HCT116 (cell line): ENCODE results near the gene CPT2. TPM values are rescaled to one million over a fixed set of nuclear protein-coding genes. Genes with fewer than 3 reads are reported as not detected.
A peak's percentile ranks its signal among the peaks of the same experiment; 100 is the strongest.

Experiments
- ATAC-seq: fragments of 200-7000 bp; cut with Tn5 transposase; 2 replicates; pipeline ENCODE4 v1.9.1; 2020; ENCODE audit warnings: mild to moderate bottlenecking, moderate library complexity
- BruUV-seq: library from RNA; stranded (reverse); fragments of 400-500 nt; replicated peaks from 2 replicates; lab custom pipeline; 2021; lab: Mats Ljungman, UMichigan
- CTCF ChIA-PET: fragments of 300-600 bp; sonication (Branson Sonifier 250); formaldehyde crosslinking; loops from one replicate; lab custom pipeline; 2021; ENCODE audit warnings: antibody characterized with exemption; lab: Charles Lee
- POLR2A ChIA-PET: fragments of 300-600, 350-600 bp; sonication (Branson Sonifier 250); formaldehyde crosslinking; loops from one replicate; lab custom pipeline; 2021; ENCODE audit warnings: antibody characterized with exemption; lab: Charles Lee
- RAD21 ChIA-PET, 2 experiments: fragments of 300-600 bp; sonication (Branson Sonifier 250); formaldehyde crosslinking; loops; one replicate each; lab custom pipeline; 2023; ENCODE audit warnings: low total read pairs in 2 of 2; ENCODE audit not compliant: uncharacterized antibody in 2 of 2, unreplicated experiment in 2 of 2, low non-redundant PET in 1 of 2; lab: Charles Lee
- DNase-seq: peaks from one replicate; pipeline ENCODE4 v3.0.0-alpha.2; 2010; ENCODE audit warnings: low read depth, low spot score
- H2AFZ ChIP-seq: fragments of 200-600 bp; shearing (Covaris generic), sonication (generic); 2 replicates; pipeline ENCODE4 v1.6.1; 2017; ENCODE audit warnings: low read depth, mixed run types, mixed read lengths, antibody characterized with exemption, low read length; ENCODE audit not compliant: poor library complexity, severe bottlenecking
- H3K27ac ChIP-seq: 2 replicates; pipeline ENCODE4 v1.5.1; 2012; ENCODE audit warnings: low read depth, low read length
- H3K27me3 ChIP-seq: fragments of 200-600 bp; sonication (generic); 2 replicates; pipeline ENCODE4 v1.6.1; 2016; ENCODE audit warnings: mixed run types, low read length, mixed read lengths; ENCODE audit not compliant: insufficient read depth
- H3K36me3 ChIP-seq, 2 experiments: fragments of 200-500 bp in 1 of 2; fragments of 200-600 bp in 1 of 2; sonication (Bioruptor generic) in 1 of 2; sonication (generic) in 1 of 2; 2 replicates each; pipeline versions ENCODE4 v1.5.1 to v1.6.1; 2014 to 2016; ENCODE audit warnings: low read length in 2 of 2, inconsistent platforms in 1 of 2, mixed read lengths in 1 of 2, mixed run types in 1 of 2; ENCODE audit not compliant: insufficient read depth in 2 of 2, control insufficient read depth in 1 of 2
- H3K4me1 ChIP-seq, 2 experiments: fragments of 200-600 bp in 1 of 2; sonication (generic) in 1 of 2; 2 replicates each; pipeline versions ENCODE4 v1.5.1 to v1.6.1; 2012 to 2017; ENCODE audit warnings: low read length in 2 of 2, inconsistent platforms in 1 of 2, mild to moderate bottlenecking in 1 of 2, mixed read lengths in 1 of 2, mixed run types in 1 of 2, moderate library complexity in 1 of 2; ENCODE audit not compliant: insufficient read depth in 2 of 2, control insufficient read depth in 1 of 2
- H3K4me2 ChIP-seq: fragments of 200-600 bp; sonication (generic); 2 replicates; pipeline ENCODE4 v1.6.1; 2017; ENCODE audit warnings: mixed run types, low read length, mixed read lengths
- H3K4me3 ChIP-seq, 2 experiments: fragments of 200-600 bp in 1 of 2; sonication (generic) in 1 of 2; replicated peaks in 1 of 2; 2 replicates each; pipeline ENCODE4 v1.5.1; 2011 to 2016; ENCODE audit warnings: low read length in 2 of 2, control low read depth in 1 of 2, low read depth in 1 of 2, mild to moderate bottlenecking in 1 of 2, mixed read lengths in 1 of 2, mixed run types in 1 of 2
- H3K79me2 ChIP-seq: fragments of 200-600 bp; sonication (generic); 2 replicates; pipeline ENCODE4 v1.6.1; 2017; ENCODE audit warnings: mild to moderate bottlenecking, mixed run types, low read length, moderate library complexity, mixed read lengths; ENCODE audit not compliant: insufficient read depth
- H3K9ac ChIP-seq: fragments of 200-600 bp; sonication (generic); 2 replicates; pipeline ENCODE4 v1.6.1; 2016; ENCODE audit warnings: low read length, mixed read lengths
- H3K9me2 ChIP-seq: fragments of 200-600 bp; sonication (generic), shearing (Covaris generic); 2 replicates; pipeline ENCODE4 v1.6.1; 2017; ENCODE audit warnings: mixed run types, mild to moderate bottlenecking, moderate library complexity; ENCODE audit not compliant: insufficient read depth
- H3K9me3 ChIP-seq, 2 experiments: fragments of 200-500 bp in 1 of 2; fragments of 200-600 bp in 1 of 2; sonication (Bioruptor generic) in 1 of 2; sonication (generic) in 1 of 2; 2 replicates each; pipeline ENCODE4 v1.6.1; 2014 to 2017; ENCODE audit warnings: low read length in 2 of 2, mixed read lengths in 2 of 2, inconsistent platforms in 1 of 2, low read depth in 1 of 2, mild to moderate bottlenecking in 1 of 2, mixed run types in 1 of 2, moderate library complexity in 1 of 2; ENCODE audit not compliant: control insufficient read depth in 1 of 2, insufficient read depth in 1 of 2
- H4K20me1 ChIP-seq: fragments of 200-600 bp; sonication (generic), shearing (Covaris generic); 2 replicates; pipeline ENCODE4 v1.6.1; 2017; ENCODE audit warnings: mixed run types, mild to moderate bottlenecking, moderate library complexity; ENCODE audit not compliant: insufficient read depth
- ATF3 ChIP-seq: IDR thresholded peaks from 2 replicates; pipeline ENCODE4 v1.6.1; 2012
- CBX3 ChIP-seq: IDR thresholded peaks from 2 replicates; pipeline ENCODE4 v1.6.1; 2012; ENCODE audit warnings: low read depth
- CEBPB ChIP-seq: IDR thresholded peaks from 2 replicates; pipeline ENCODE4 v1.6.1; 2012; ENCODE audit warnings: low read depth
- CTCF ChIP-seq, 3 experiments: fragments of 200-600 bp in 1 of 3; sonication (generic) in 1 of 3; IDR thresholded peaks in 2 of 3; conservative IDR thresholded peaks in 1 of 3; 2 replicates each; pipeline ENCODE4 v1.5.1; 2012 to 2017; ENCODE audit warnings: low read depth in 2 of 3, low read length in 2 of 3, antibody characterized with exemption in 1 of 3, borderline replicate concordance in 1 of 3, control low read depth in 1 of 3, mild to moderate bottlenecking in 1 of 3, mixed read lengths in 1 of 3, mixed run types in 1 of 3, moderate library complexity in 1 of 3; ENCODE audit not compliant: insufficient read depth in 1 of 3
- ELF1 ChIP-seq: IDR thresholded peaks from 2 replicates; pipeline ENCODE4 v1.6.1; 2012; ENCODE audit warnings: low read depth, borderline replicate concordance
- EZH2 ChIP-seq: fragments of 200-600 bp; sonication (generic); IDR thresholded peaks from 2 replicates; pipeline ENCODE4 v1.6.1; 2017; ENCODE audit warnings: antibody characterized with exemption, mixed run types
- EZH2phosphoT487 ChIP-seq: fragments of 200-600 bp; IDR thresholded peaks from 2 replicates; pipeline ENCODE4 v1.6.1; 2018; ENCODE audit warnings: antibody characterized with exemption, borderline replicate concordance
- FOSL1 ChIP-seq: IDR thresholded peaks from 2 replicates; pipeline ENCODE4 v1.6.1; 2012; ENCODE audit warnings: low read depth
- POLR2A ChIP-seq: IDR thresholded peaks from 2 replicates; pipeline ENCODE4 v1.7.0; 2011; ENCODE audit warnings: borderline replicate concordance; ENCODE audit not compliant: insufficient read depth, insufficient read length; ENCODE audit errors: extremely low read depth
- REST ChIP-seq: IDR thresholded peaks from 2 replicates; pipeline ENCODE4 v1.6.1; 2012; ENCODE audit warnings: low read depth
- SIN3A ChIP-seq: IDR thresholded peaks from 2 replicates; pipeline ENCODE4 v1.6.1; 2012; ENCODE audit warnings: low read depth
- SRF ChIP-seq: IDR thresholded peaks from 2 replicates; pipeline ENCODE4 v1.6.1; 2012; ENCODE audit warnings: low read depth
- TCF7L2 ChIP-seq: IDR thresholded peaks from 2 replicates; pipeline ENCODE4 v1.7.0; 2011; ENCODE audit warnings: borderline replicate concordance, inconsistent platforms; ENCODE audit not compliant: insufficient read depth, insufficient read length; ENCODE audit errors: extremely low read depth
- YY1 ChIP-seq: IDR thresholded peaks from 2 replicates; pipeline ENCODE4 v1.6.1; 2011; ENCODE audit warnings: low read length, low read depth, moderate library complexity, mild to moderate bottlenecking; ENCODE audit not compliant: insufficient replicate concordance; ENCODE audit errors: extremely low read depth
- ZBTB33 ChIP-seq: IDR thresholded peaks from 2 replicates; pipeline ENCODE4 v1.6.1; 2011; ENCODE audit warnings: mild to moderate bottlenecking, low read length, moderate library complexity; ENCODE audit not compliant: insufficient replicate concordance; ENCODE audit errors: extremely low read depth
- ZFX ChIP-seq: fragments of 450-650 bp; IDR thresholded peaks from 2 replicates; pipeline ENCODE4 v1.6.1; 2017
- ZNF274 ChIP-seq: fragments of 200-500 bp; sonication (Bioruptor generic); IDR thresholded peaks from 2 replicates; pipeline ENCODE4 v1.6.1; 2014; ENCODE audit warnings: mild to moderate bottlenecking, low read depth, low read length, inconsistent platforms
- intact Hi-C: fragments of 100-400 bp; cut with micrococcal nuclease; formaldehyde crosslinking; loops from 2 replicates; pipeline ENCODE4 v1.10.0; 2022
- total RNA-seq: library from RNA; stranded (reverse); gene quantifications from one replicate; pipeline ENCODE4 v1.2.1, GENCODE V29; 2021; ENCODE audit not compliant: unreplicated experiment

The CPT2 gene
- total RNA-seq, 1 experiment from 2014 or later = 18.1 TPM

GRCh38 chr1:53238197-53239155 is 41.9 kb downstream of the CPT2 start, which contains the start of gene MAGOH:
MAGOH (minus strand) TSS chr1:53238518; CDS start chr1:53238448, 70 bp downstream.
- TSS peak; percentile 96 for BruUV-seq
- H4K20me1 ChIP-seq = no peaks in the 10 kb centered on the region
- no peaks in the 10 kb centered on the region for H3K9me2 ChIP-seq
- no peak within 1 kb of the TSS for H2AFZ ChIP-seq
- H3K27me3 ChIP-seq = no peaks in the 10 kb centered on the region
- H3K27ac ChIP-seq = peak within 1 kb of the TSS; percentile 57
- peaks cover 42% of the 10 kb centered on the region for H3K79me2 ChIP-seq
- DNase-seq (peak; percentile 89), ATAC-seq (peak; percentile 97)
- H3K4me1 ChIP-seq = peaks cover 8 to 20% of the 10 kb centered on the region in 2 experiments; a peak in 2 of 4 replicates
- intact Hi-C loops = no loop called here
- H3K4me3 ChIP-seq = peak within 1 kb of the TSS; percentile 88 to 98
- no peaks in the 10 kb centered on the region for H3K9me3 ChIP-seq
- RAD21 ChIA-PET = interaction anchor here in 1 of 2 experiments (0.6 kb wide), 1 partner anchor 226 kb away, joined by 3 read pairs; no protein-coding TSS in a partner anchor
- H3K4me2 ChIP-seq = peak within 1 kb of the TSS; percentile 81
- peak within 1 kb of the TSS; percentile 82 for H3K9ac ChIP-seq
- POLR2A ChIA-PET = interaction anchor here (0.8 to 1.0 kb wide), 5 partner anchors 9 to 707 kb away, joined by 3 to 6 read pairs (median 3); partner anchors contain the start of genes CZIB, IFT25 and LRRC42
- H3K36me3 ChIP-seq = peaks cover 12 to 14% of the 10 kb centered on the region in 2 experiments; a peak in 2 of 4 replicates
- CTCF ChIA-PET = no interaction called here
- TF ChIP-seq ZFX = peak; percentile 89
- TF ChIP-seq YY1 = no peak
- TF ChIP-seq REST = no peak
- no peak for TF ChIP-seq ZNF274
- no peak for TF ChIP-seq EZH2phosphoT487
- no peak for TF ChIP-seq ZBTB33
- peak; percentile 96 for TF ChIP-seq TCF7L2
- TF ChIP-seq SIN3A = peak; percentile 88
- peak; percentile 96 for TF ChIP-seq SRF
- no peak for TF ChIP-seq FOSL1
- TF ChIP-seq POLR2A = peak; percentile 21
- TF ChIP-seq ATF3 = no peak
- no peak for TF ChIP-seq CTCF (IDR thresholded peaks at IDR 0.05 in 2 of 3, conservative IDR thresholded peaks at IDR 0.05 in 1 of 3; ENCODE audit: borderline replicate concordance in 1 of 3, insufficient read depth in 1 of 3, low read depth in 2 of 3, low read length in 2 of 3)
- TF ChIP-seq CEBPB = peak; percentile 81
- TF ChIP-seq CBX3 = peak; percentile 86
- peak; percentile 82 for TF ChIP-seq ELF1
- no peak for TF ChIP-seq EZH2
